ENCODE data around the gene SLC37A1. TPM values are rescaled to one million over a fixed set of nuclear protein-coding genes. Genes with fewer than 3 reads are reported as not detected.

The SLC37A1 gene
- total and polyA plus RNA-seq, 2 of the 13 experiments (the other 11 are each of a cell fraction or from before 2014, with no cell fraction given) = 0.22 to 0.40 TPM

- Histone ChIP-seq H3K4me1 (ENCODE audit: insufficient read depth, low read length) (no peaks in the 10 kb centered on the region), H3K27ac (ENCODE audit: extremely low read length, insufficient read depth, low read length) (no peak overlapping the region), H3K4me3 (replicated peaks in 1 of 3; ENCODE audit: insufficient read depth in 1 of 3, low read depth in 2 of 3, low read length in 3 of 3) (no peak overlapping the region), H2AFZ (ENCODE audit: low read length) (no peak overlapping the region), H3K79me2 (ENCODE audit: insufficient read depth, low read length) (no peaks in the 10 kb centered on the region), H3K36me3 (replicated peaks in 1 of 2; ENCODE audit: control insufficient read depth in 1 of 2, insufficient read depth in 2 of 2, low read length in 2 of 2) (no peaks in the 10 kb centered on the region), H3K4me2 (ENCODE audit: low read depth, low read length) (no peak overlapping the region), H3K9ac (ENCODE audit: insufficient read depth, low read depth, low read length) (no peak overlapping the region), H3K9me3 (ENCODE audit: low read length) (no peaks in the 10 kb centered on the region), H3K27me3 (ENCODE audit: control insufficient read depth in 1 of 2, insufficient read depth in 2 of 2, low read length in 2 of 2) (no peaks in the 10 kb centered on the region; a peak in 1 of 5 replicates), H4K20me1 (ENCODE audit: insufficient read depth, low read length) (no peaks in the 10 kb centered on the region)
- FAIRE-seq (no peak), ATAC-seq (no peak), DNase-seq (ENCODE audit: low spot score) (no peak)
- intact Hi-C loops (cut with micrococcal nuclease; ENCODE audit: unreplicated experiment) = no loop called here
- WGBS (ENCODE audit: low lambda C conversion rate) = 50% methylated on average over 7 of the region's 13 CpGs
- POLR2A ChIA-PET = no interaction called here
- TF ChIP-seq ZNF574 (CRISPR knock-in tag; IDR thresholded peaks at IDR 0.05) = no peak
- TF ChIP-seq ZBTB3 (CRISPR knock-in tag; IDR thresholded peaks at IDR 0.05; ENCODE audit: borderline replicate concordance, low read depth) = no peak
- TF ChIP-seq SMARCE1 (IDR thresholded peaks at IDR 0.05; ENCODE audit: borderline replicate concordance) = no peak
- no peak for TF ChIP-seq KAT2B (IDR thresholded peaks at IDR 0.05; ENCODE audit: borderline replicate concordance, low read depth, low read length)
- no peak for TF ChIP-seq MLX (CRISPR knock-in tag; IDR thresholded peaks at IDR 0.05)
- no peak for TF ChIP-seq CBFB (CRISPR knock-in tag; IDR thresholded peaks at IDR 0.05)
- no peak for TF ChIP-seq ZEB1 (IDR thresholded peaks at IDR 0.05; ENCODE audit: insufficient replicate concordance, low read depth)
- TF ChIP-seq ZNF720 (CRISPR knock-in tag; IDR thresholded peaks at IDR 0.05) = no peak
- TF ChIP-seq HBP1 (CRISPR knock-in tag; IDR thresholded peaks at IDR 0.05; ENCODE audit: low read depth) = no peak
- no peak for TF ChIP-seq ZNF136 (CRISPR knock-in tag; IDR thresholded peaks at IDR 0.05; ENCODE audit: low read depth)
- no peak for TF ChIP-seq TEAD3 (CRISPR knock-in tag; optimal IDR thresholded peaks at IDR 0.05; ENCODE audit: borderline replicate concordance)
- no peak for TF ChIP-seq CBX5 (CRISPR knock-in tag; IDR thresholded peaks at IDR 0.05; ENCODE audit: borderline replicate concordance)
- TF ChIP-seq CREM (IDR thresholded peaks at IDR 0.05) = no peak
- no peak for TF ChIP-seq CREM (CRISPR knock-in tag; IDR thresholded peaks at IDR 0.05)
- CTCF ChIA-PET (ENCODE audit: low intra/inter-chr PET ratio, low total read pairs) = no interaction called here
- BruUV-seq (replicated peaks) = no TSS peak
- in situ Hi-C loops (cut with HindIII; ENCODE audit: extremely low pct_ligation_motif_present, low pct_unique_long_range_greater_than_20kb) = no loop called here
Observed at GRCh38 chr21:42533306-42533962, 19.8 kb downstream of the SLC37A1 start.

Data from HepG2 (cell line).